Type B pancreatic cell (in vitro differentiated cells): ENCODE data around the gene MCTP1. TPM values are rescaled to one million over a fixed set of nuclear protein-coding genes. Genes with fewer than 3 reads are reported as not detected.

ENCODE experiments used
- DNase-seq: peaks from one replicate; pipeline ENCODE4 v3.0.0; 2021; ENCODE audit warnings: mixed read lengths; ENCODE audit not compliant: unreplicated experiment; ENCODE audit errors: extremely low spot score
- H3K27ac Mint-ChIP-seq: 2 replicates; pipeline ENCODE4 v1.8.0; 2021; ENCODE audit warnings: mild to moderate bottlenecking, mixed read lengths
- H3K27me3 Mint-ChIP-seq: 2 replicates; pipeline ENCODE4 v1.8.0; 2021; ENCODE audit warnings: mixed read lengths
- H3K36me3 Mint-ChIP-seq: 2 replicates; pipeline ENCODE4 v1.8.0; 2021; ENCODE audit warnings: mixed read lengths
- H3K4me1 Mint-ChIP-seq: one replicate; pipeline ENCODE4 v1.8.0; 2021; ENCODE audit warnings: mixed read lengths; ENCODE audit not compliant: unreplicated experiment
- H3K4me3 Mint-ChIP-seq: 2 replicates; pipeline ENCODE4 v1.8.0; 2021; ENCODE audit warnings: mild to moderate bottlenecking, mixed read lengths
- H3K9me3 Mint-ChIP-seq: 2 replicates; pipeline ENCODE4 v1.8.0; 2021; ENCODE audit warnings: mixed read lengths
- total RNA-seq: library from RNA; stranded (reverse); gene quantifications from 2 replicates; pipeline ENCODE4 v1.2.1, GENCODE V29; 2021; ENCODE audit warnings: low replicate concordance
- TF ChIP-seq, protein P1 (sequence below): fragments of 200-600 bp; sonication (generic); conservative IDR thresholded peaks from 2 replicates; pipeline ENCODE4 v1.5.0; 2021; ENCODE audit warnings: antibody characterized with exemption, mild to moderate bottlenecking

Gene MCTP1
- total RNA-seq, 1 donor from 2014 or later, result 4.6 TPM

DNA sequence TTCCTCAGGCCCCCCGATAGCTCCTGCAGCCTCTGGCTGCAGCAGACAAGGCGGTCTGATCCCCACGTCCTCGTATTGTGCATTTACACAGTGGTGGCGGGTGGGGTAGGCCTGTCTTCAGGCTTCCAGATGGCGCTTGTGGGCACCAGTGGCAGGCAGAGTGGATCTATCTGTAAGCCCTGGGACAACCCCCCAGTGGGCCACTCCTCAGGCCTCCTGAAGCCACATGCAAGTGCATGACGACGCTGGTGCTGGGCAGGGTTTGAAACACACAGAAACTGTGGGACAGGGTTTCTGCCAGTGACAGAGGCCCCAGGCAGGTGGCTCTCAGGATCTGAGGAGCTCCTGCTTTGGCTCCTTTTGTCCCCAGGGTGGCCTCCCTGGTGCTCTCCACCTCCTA, 624.4 kb downstream of the MCTP1 start:
- H3K36me3 Mint-ChIP-seq, result peaks cover 49% of the 10 kb centered on the region
- no peak for DNase-seq
- TF ChIP-seq, protein P1, sequence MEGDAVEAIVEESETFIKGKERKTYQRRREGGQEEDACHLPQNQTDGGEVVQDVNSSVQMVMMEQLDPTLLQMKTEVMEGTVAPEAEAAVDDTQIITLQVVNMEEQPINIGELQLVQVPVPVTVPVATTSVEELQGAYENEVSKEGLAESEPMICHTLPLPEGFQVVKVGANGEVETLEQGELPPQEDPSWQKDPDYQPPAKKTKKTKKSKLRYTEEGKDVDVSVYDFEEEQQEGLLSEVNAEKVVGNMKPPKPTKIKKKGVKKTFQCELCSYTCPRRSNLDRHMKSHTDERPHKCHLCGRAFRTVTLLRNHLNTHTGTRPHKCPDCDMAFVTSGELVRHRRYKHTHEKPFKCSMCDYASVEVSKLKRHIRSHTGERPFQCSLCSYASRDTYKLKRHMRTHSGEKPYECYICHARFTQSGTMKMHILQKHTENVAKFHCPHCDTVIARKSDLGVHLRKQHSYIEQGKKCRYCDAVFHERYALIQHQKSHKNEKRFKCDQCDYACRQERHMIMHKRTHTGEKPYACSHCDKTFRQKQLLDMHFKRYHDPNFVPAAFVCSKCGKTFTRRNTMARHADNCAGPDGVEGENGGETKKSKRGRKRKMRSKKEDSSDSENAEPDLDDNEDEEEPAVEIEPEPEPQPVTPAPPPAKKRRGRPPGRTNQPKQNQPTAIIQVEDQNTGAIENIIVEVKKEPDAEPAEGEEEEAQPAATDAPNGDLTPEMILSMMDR, result no peak
- peaks cover 20% of the 10 kb centered on the region for H3K9me3 Mint-ChIP-seq
- no peaks in the 10 kb centered on the region for H3K27me3 Mint-ChIP-seq
- H3K4me1 Mint-ChIP-seq, result no peaks in the 10 kb centered on the region
- H3K27ac Mint-ChIP-seq, result no peak overlapping the region
- no peak overlapping the region for H3K4me3 Mint-ChIP-seq

DNA sequence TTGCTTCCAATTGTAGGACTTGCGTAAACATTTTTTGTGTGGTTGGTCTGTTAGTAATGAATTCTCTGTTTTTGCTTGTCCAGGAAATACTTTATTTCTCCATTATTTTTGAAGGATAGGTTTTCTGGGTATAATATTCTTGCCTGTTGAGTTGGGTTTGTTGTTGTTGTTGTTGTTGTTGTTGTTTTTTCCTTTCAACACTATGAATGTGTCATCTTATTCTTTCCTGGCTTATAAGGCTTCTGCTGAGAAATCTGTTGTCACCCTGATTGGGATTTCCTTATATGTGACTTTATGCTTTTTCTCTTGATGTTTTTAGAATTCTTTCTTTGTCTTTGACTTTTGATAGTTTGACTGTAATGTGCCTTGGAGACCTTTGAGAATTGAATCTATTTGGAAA, 626.6 kb downstream of the MCTP1 start:
- no peak for DNase-seq
- no peak overlapping the region for H3K27ac Mint-ChIP-seq
- H3K4me3 Mint-ChIP-seq, result no peak overlapping the region
- no peaks in the 10 kb centered on the region for H3K27me3 Mint-ChIP-seq
- H3K4me1 Mint-ChIP-seq, result no peaks in the 10 kb centered on the region
- peaks cover 60% of the 10 kb centered on the region for H3K36me3 Mint-ChIP-seq
- TF ChIP-seq, protein P1, result no peak
- peaks cover 27% of the 10 kb centered on the region for H3K9me3 Mint-ChIP-seq

Other genes with a start within 250 kb of the MCTP1 start
- gene FAM81B, start 106.3 kb upstream of the MCTP1 start, total RNA-seq, result 2.4 and 12.6 TPM in 2 replicates